Testis (tissue), 2 donors: Measurements from ENCODE around the gene FLRT3.

Experiments
- POLR2A ChIP-seq: fragments of 450-650 bp; IDR thresholded peaks from one replicate; pipeline ENCODE4 v1.6.1; 2017; ENCODE audit warnings: antibody characterized with exemption, mild to moderate bottlenecking, moderate library complexity
- TF ChIP-seq, protein P1 (sequence below), 3 experiments: fragments of 450-650 bp in 2 of 3; fragments of 200-600 bp in 1 of 3; sonication (generic) in 1 of 3; IDR thresholded peaks; one replicate each; pipeline ENCODE4 v1.5.1; 2016 to 2019; ENCODE audit warnings: antibody characterized with exemption in 3 of 3, mild to moderate bottlenecking in 2 of 3, moderate library complexity in 1 of 3

DNA sequence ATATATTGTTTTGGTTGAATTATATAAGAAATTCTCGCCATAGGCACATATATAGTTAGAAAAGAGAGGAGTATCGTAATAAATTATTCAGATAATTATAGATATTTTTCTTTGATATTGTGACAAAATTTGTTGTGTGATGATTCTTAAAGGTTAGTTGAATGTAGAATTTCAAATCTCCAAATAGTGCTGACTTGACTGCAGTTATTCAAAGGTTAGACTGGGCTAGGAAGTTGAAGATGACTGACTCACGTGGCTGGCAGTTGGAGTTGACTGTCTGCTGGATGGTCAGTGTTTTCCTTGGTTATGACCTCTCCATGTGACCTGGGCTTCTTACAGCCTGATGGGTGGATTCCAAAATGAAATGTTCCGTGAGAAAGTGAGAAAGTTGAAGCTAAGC lies 55.3 kb downstream of the FLRT3 start:
- TF ChIP-seq, protein P1, sequence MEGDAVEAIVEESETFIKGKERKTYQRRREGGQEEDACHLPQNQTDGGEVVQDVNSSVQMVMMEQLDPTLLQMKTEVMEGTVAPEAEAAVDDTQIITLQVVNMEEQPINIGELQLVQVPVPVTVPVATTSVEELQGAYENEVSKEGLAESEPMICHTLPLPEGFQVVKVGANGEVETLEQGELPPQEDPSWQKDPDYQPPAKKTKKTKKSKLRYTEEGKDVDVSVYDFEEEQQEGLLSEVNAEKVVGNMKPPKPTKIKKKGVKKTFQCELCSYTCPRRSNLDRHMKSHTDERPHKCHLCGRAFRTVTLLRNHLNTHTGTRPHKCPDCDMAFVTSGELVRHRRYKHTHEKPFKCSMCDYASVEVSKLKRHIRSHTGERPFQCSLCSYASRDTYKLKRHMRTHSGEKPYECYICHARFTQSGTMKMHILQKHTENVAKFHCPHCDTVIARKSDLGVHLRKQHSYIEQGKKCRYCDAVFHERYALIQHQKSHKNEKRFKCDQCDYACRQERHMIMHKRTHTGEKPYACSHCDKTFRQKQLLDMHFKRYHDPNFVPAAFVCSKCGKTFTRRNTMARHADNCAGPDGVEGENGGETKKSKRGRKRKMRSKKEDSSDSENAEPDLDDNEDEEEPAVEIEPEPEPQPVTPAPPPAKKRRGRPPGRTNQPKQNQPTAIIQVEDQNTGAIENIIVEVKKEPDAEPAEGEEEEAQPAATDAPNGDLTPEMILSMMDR (IDR thresholded peaks at IDR 0.05) = no peak
- TF ChIP-seq POLR2A = no peak
